Activated CD4-positive, CD25-positive, alpha-beta regulatory T cell treated with anti-CD3 and anti-CD28 coated beads, Interleukin-2, amount 50 U/mL, for 72 hours (primary cell): ENCODE results near the gene MDFIC.

Source experiments
- DNase-seq: peaks from one replicate; pipeline ENCODE4 v3.0.0; 2021

MDFIC gene

GRCh38 chr7:115005251-115005650 is 83.4 kb downstream of the MDFIC start:
- no peak for DNase-seq

GRCh38 chr7:115005953-115006352 is 84.1 kb downstream of the MDFIC start:
- DNase-seq = no peak

- no peak for DNase-seq
These were observed 85.9 kb downstream of the MDFIC start for GRCh38 chr7:115007751-115008150.

GRCh38 chr7:115008465-115009114 is 86.7 kb downstream of the MDFIC start:
- DNase-seq = no peak

- no peak for DNase-seq
These were observed 87.2 kb downstream of the MDFIC start for GRCh38 chr7:115009139-115009538.

- DNase-seq = no peak
These were observed 88.0 kb downstream of the MDFIC start for GRCh38 chr7:115009736-115010440.

- DNase-seq = no peak
These were observed 88.5 kb downstream of the MDFIC start for GRCh38 chr7:115010441-115010820.

GRCh38 chr7:115013886-115014285 is 92.0 kb downstream of the MDFIC start:
- DNase-seq = no peak

- DNase-seq = no peak
These were observed 92.9 kb downstream of the MDFIC start for GRCh38 chr7:115014794-115015193.

- no peak for DNase-seq
These were observed 93.7 kb downstream of the MDFIC start for GRCh38 chr7:115015619-115016018.

- DNase-seq = no peak
These were observed 98.2 kb downstream of the MDFIC start for GRCh38 chr7:115019882-115020605.

- no peak for DNase-seq
These were observed 101.3 kb downstream of the MDFIC start for GRCh38 chr7:115023219-115023618.

GRCh38 chr7:115024276-115024675 is 102.4 kb downstream of the MDFIC start:
- DNase-seq = no peak

GRCh38 chr7:115032715-115033703 is 111.1 kb downstream of the MDFIC start:
- DNase-seq = no peak

- DNase-seq = no peak
These were observed 112.1 kb downstream of the MDFIC start for GRCh38 chr7:115033917-115034459.

GRCh38 chr7:115034515-115034914 is 112.6 kb downstream of the MDFIC start:
- no peak for DNase-seq

GRCh38 chr7:115037128-115037802 is 115.4 kb downstream of the MDFIC start:
- DNase-seq = no peak

- DNase-seq = no peak
These were observed 116.3 kb downstream of the MDFIC start for GRCh38 chr7:115038158-115038557.

GRCh38 chr7:115040057-115040456 is 118.2 kb downstream of the MDFIC start:
- DNase-seq = no peak

GRCh38 chr7:115040495-115040894 is 118.6 kb downstream of the MDFIC start:
- DNase-seq = no peak

- no peak for DNase-seq
These were observed 120.7 kb downstream of the MDFIC start for GRCh38 chr7:115042596-115042995.

- no peak for DNase-seq
These were observed 121.7 kb downstream of the MDFIC start for GRCh38 chr7:115043605-115044004.
